GM12865 (cell line): ENCODE results near the gene CSF3R.

Experiments
- DNase-seq: peaks from one replicate; pipeline ENCODE4 v3.0.0; 2010; ENCODE audit warnings: low read depth
- H3K4me3 ChIP-seq: 2 replicates; pipeline ENCODE4 v1.5.1; 2011; ENCODE audit warnings: mild to moderate bottlenecking, low read depth, low read length, control low read depth
- CTCF ChIP-seq: IDR thresholded peaks from 2 replicates; pipeline ENCODE4 v1.5.1; 2011; ENCODE audit warnings: low read length, control low read depth, low read depth, inconsistent platforms; ENCODE audit not compliant: insufficient read depth; ENCODE audit errors: missing control alignments

Gene CSF3R

DNA sequence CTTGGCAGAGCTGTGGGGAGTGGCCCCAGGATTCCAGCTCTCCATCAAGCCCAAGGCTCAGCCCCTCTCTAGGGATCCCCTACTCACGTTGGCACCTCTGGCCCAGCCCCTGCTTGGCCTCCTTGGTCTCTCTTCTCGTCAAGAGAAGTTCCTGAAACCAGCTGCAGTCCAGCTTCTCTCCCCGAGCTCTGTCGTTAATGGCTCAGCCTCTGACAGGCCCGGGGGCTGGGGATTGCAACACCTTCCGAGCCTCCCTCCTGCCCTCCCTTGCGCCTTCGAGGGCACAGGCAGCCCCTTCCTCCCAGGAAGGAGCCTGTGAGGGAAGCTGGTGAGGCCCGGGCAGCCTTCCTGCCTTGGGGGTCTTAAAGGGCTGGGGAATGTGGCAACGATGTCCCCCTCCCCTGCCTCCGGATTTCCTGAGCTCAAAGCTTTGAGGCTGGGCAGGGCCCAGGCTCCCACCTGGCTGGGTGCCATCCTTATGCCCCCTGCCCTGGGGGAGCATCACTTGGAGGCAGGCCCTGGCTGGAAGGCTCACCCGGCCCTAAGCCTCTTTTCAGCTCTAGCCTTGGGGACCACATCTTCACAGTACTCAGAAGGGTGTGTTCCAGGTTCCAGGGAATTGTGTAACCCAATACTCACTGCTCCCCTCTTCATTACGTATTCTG lies at the start of gene CSF3R:
Gene CSF3R (minus strand): TSS at position 190 of the 665 bp plus-strand sequence. CDS start 3,417 bp downstream, outside the sequence.
- TF ChIP-seq CTCF: no peak
- no peak within 1 kb of the TSS for H3K4me3 ChIP-seq
- DNase-seq: no peak

- no peak for TF ChIP-seq CTCF
- H3K4me3 ChIP-seq: no peak overlapping the region
- DNase-seq: no peak
Observed at GRCh38 chr1:36531833-36532232, 49.1 kb upstream of the CSF3R start.

GRCh38 chr1:36530791-36531190 lies 48.1 kb upstream of the CSF3R start:
- no peak for TF ChIP-seq CTCF

GRCh38 chr1:36530261-36530660 lies 47.5 kb upstream of the CSF3R start:
- no peak for DNase-seq
- no peak for TF ChIP-seq CTCF
- no peak overlapping the region for H3K4me3 ChIP-seq

More at GRCh38 chr1:36530791-36531190, 48.1 kb upstream of the CSF3R start:
- H3K4me3 ChIP-seq: no peak overlapping the region
- no peak for DNase-seq

- DNase-seq: no peak
- H3K4me3 ChIP-seq: no peak overlapping the region
- TF ChIP-seq CTCF: no peak
Observed at GRCh38 chr1:36529769-36530260, 47.1 kb upstream of the CSF3R start.

- no peak for DNase-seq
- TF ChIP-seq CTCF: no peak
- H3K4me3 ChIP-seq: no peak overlapping the region
Observed at GRCh38 chr1:36528361-36529349, 45.9 kb upstream of the CSF3R start.
